LNCaP clone FGC (cell line): ENCODE data around the gene RNF213.

ENCODE experiments used
- DNase-seq: peaks from one replicate; pipeline ENCODE4 v3.0.0-alpha.2; 2011; ENCODE audit warnings: low read depth
- H3K4me3 ChIP-seq: 2 replicates; pipeline ENCODE4 v1.5.1; 2011; ENCODE audit warnings: mild to moderate bottlenecking, low read depth, low read length, control low read depth
- CTCF ChIP-seq: IDR thresholded peaks from 2 replicates; pipeline ENCODE4 v1.5.1; 2012; ENCODE audit warnings: mild to moderate bottlenecking; ENCODE audit not compliant: control insufficient read depth, insufficient read depth; ENCODE audit errors: extremely low read depth

Gene RNF213

GRCh38 chr17:80345841-80346497, 85.3 kb downstream of the RNF213 start:
- TF ChIP-seq CTCF = no peak
- H3K4me3 ChIP-seq = no peak overlapping the region
- DNase-seq = no peak

DNA sequence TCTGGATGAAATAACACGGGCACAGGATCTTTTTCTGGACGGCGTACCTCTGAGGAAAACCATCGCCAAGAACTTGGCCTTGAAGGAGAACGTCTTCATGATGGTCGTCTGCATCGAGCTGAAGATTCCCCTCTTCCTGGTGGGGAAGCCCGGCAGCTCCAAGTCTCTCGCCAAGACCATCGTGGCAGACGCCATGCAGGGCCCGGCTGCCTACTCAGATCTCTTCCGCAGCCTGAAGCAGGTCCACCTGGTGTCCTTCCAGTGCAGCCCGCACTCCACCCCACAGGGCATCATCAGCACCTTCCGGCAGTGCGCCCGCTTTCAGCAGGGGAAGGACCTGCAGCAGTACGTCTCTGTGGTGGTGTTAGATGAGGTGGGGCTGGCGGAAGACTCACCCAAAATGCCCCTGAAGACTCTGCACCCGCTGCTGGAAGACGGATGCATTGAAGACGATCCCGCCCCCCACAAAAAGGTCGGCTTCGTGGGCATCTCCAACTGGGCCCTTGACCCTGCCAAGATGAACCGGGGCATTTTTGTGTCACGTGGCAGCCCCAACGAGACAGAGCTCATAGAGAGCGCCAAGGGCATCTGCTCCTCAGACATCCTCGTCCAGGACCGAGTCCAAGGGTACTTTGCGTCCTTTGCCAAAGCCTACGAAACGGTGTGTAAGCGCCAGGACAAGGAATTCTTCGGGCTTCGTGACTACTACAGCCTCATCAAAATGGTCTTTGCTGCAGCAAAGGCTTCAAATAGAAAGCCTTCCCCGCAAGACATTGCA, 86.0 kb downstream of the RNF213 start:
- no peak for DNase-seq
- H3K4me3 ChIP-seq = no peak overlapping the region
- no peak for TF ChIP-seq CTCF

DNA sequence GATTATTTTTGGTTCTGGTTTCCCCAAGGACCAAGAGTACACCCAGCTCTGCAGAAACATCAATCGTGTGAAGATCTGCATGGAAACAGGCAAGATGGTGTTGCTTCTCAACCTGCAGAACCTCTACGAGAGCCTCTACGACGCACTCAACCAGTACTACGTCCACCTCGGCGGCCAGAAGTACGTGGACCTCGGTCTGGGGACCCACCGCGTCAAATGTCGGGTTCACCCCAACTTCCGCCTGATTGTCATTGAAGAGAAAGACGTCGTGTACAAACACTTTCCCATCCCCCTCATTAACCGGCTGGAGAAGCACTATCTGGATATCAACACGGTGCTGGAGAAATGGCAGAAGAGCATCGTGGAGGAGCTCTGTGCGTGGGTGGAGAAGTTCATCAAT, 86.9 kb downstream of the RNF213 start:
- no peak for TF ChIP-seq CTCF
- DNase-seq = no peak
- H3K4me3 ChIP-seq = no peak overlapping the region

DNA sequence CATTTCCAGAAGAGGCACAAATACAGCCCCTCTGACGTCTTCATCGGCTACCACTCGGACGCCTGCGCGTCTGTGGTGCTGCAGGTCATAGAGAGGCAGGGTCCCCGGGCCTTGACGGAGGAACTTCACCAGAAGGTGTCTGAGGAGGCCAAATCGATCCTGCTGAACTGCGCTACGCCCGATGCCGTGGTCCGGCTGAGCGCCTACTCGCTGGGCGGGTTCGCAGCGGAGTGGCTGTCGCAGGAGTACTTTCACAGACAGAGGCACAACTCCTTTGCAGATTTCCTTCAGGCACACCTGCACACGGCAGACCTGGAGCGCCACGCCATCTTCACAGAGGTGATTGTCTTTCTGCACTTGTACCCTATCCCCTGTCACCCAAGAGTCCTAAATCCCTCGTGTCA, 87.3 kb downstream of the RNF213 start:
- TF ChIP-seq CTCF = no peak
- no peak overlapping the region for H3K4me3 ChIP-seq
- DNase-seq = no peak

DNA sequence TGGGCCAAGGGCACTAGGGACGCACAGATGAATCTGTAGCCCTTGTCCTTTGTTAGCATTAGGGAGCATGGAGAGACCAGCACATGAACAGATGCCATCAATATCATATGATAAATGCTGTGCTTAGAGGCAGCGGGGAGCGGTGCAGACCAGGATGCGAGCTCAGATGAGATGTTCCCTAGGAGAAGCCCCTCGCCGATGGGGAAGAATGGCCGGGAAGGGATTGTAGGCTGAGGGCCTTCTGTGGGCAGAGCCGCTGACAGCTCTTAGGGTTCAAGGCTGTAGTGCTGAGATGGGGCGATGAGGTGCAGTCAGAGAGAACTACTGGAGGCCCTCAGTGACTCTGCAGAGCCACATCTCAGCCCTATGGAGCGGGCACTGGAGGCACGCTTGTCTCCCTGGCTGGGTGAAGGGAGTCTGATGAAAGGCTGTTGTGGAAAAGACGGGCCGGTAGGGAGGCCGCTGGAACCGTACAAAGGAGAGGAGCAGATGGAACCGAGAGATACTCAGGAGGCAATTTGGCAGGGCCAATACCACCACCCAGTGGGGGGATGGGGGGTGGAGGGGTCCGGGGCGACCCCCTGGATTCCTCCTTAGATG, 88.0 kb downstream of the RNF213 start:
- TF ChIP-seq CTCF = no peak

GRCh38 chr17:80349151-80349651, 88.5 kb downstream of the RNF213 start:
- H3K4me3 ChIP-seq = no peak overlapping the region
- no peak for TF ChIP-seq CTCF
- no peak for DNase-seq

More for the DNA sequence above, 88.0 kb downstream of the RNF213 start:
- no peak overlapping the region for H3K4me3 ChIP-seq
- DNase-seq = no peak
